Measurements from ENCODE around the gene PMIS2.

- no peak for TF ChIP-seq EZH2 (IDR thresholded peaks at IDR 0.05; ENCODE audit: insufficient read depth, poor library complexity, severe bottlenecking)
- no peak for TF ChIP-seq EZH2phosphoT487 (IDR thresholded peaks at IDR 0.05; ENCODE audit: insufficient read depth, low read depth)
Observed at GRCh38 chr19:35560677-35561076, 25.3 kb upstream of the PMIS2 start.
